HK-2 (cell line): ENCODE data around the gene PRKCB.

Source experiments
- DNase-seq: peaks from one replicate; pipeline ENCODE4 v3.0.0-alpha.2; 2018; ENCODE audit not compliant: unreplicated experiment

The PRKCB gene

DNA sequence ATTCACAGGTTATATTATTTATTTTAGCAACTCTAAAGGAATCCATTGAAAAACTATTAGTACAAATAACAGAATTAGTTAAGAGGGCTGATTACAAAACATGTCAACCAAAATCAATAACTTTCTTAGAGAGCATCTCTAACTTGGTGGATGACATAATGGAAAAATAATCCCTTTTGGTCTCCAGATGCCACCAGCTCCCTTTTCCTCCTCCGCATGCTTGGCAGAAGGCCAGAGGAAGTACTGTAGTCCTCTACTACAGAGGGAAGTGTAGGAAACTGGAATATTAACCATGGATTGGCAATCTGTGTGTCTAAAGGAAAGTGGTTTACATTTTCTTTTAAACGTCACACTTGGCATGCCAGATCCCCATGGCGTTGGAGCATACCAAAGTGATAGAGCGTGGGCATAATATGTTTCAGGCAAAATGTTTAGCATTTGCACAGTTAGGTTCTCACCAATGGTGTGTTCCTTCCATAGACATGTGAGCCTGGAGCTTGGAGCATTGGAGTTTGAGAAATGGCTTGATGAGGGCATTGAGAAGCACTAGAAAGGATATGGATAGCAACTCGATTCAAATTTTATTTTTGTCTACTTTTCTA is 106.3 kb downstream of the PRKCB start:
- DNase-seq = no peak

DNA sequence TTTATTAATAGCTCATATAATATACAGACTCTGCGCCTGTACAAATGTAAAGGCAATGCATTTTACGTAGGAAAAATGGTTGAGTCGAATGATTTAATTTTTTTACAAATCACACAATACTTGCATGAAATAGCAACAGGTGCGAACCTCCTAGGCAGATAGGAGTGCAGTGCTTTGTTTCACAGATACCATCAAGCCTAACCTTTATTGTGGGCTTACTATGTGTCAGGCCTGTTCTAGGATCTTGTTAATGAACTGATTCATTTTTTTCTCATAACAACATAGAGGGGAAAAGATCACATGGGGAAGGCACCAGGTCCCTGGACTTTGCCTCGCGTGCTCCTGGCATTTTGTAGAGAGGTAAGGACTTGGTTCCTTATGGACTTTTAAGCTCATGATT is 107.8 kb downstream of the PRKCB start:
- no peak for DNase-seq

DNA sequence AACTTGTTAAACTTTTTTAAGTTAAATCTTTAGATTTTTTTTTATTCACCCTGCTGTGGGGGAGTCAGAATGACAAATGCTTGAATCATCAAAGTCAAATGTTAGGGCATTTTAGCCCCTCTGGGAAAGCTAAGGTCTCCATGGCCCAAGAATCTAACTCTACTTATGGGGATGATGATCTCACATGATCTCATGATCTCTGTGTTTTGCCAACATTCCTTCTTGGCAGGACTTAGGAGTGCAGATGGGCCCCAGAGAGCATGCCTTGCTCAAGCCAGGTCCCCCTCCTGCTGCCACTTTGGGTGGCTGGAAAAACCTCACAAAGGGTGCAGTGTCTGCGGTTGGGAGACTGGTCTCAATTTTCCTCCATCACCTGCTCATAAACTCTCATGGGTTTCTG is 108.6 kb downstream of the PRKCB start:
- DNase-seq = no peak

- no peak for DNase-seq
Observed at GRCh38 chr16:23945243-23945642, 109.5 kb downstream of the PRKCB start.

DNA sequence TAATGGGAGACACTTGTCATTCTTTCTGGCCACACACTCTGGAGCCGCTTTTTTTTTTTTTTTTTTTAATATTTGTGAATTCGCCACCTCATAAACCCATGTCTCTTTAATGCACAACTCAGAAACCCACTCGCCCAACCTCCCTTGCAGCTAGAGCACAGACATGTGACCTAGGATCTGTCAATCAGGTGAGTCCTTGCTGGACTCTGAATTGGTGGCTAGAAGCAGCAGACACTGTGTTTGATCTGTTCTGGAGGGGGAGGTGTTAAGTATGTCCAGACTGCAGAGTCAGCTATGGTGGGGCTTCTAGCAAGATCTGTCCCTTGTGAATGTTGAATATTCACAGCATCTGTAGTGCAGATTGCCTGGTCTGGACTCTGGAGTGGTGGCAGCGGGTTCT is 112.1 kb downstream of the PRKCB start:
- DNase-seq = no peak

DNA sequence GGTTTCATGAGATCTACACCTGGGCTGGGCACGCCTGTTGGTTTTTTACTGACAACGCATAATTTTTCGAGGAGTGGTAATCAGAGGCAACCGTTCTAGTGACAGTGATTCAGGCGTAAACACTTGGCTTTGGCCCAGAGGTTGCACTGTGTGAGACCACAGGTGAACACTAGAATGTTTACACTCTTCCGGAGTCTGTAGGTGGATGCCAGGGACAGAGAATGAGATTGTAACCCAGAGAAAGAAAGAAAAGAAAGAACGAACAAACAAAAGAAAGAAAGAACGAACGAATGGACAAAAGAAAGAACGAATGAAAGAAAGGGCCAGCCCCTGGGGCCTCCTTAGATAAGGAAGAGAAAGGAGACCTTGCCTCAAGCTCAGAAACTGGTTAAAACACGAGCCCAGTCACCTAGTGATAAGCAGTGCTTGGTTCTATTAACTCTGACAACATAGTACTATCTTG is 113.2 kb downstream of the PRKCB start:
- DNase-seq = no peak

- no peak for DNase-seq
Observed at GRCh38 chr16:23949630-23950290, 114.0 kb downstream of the PRKCB start.

DNA sequence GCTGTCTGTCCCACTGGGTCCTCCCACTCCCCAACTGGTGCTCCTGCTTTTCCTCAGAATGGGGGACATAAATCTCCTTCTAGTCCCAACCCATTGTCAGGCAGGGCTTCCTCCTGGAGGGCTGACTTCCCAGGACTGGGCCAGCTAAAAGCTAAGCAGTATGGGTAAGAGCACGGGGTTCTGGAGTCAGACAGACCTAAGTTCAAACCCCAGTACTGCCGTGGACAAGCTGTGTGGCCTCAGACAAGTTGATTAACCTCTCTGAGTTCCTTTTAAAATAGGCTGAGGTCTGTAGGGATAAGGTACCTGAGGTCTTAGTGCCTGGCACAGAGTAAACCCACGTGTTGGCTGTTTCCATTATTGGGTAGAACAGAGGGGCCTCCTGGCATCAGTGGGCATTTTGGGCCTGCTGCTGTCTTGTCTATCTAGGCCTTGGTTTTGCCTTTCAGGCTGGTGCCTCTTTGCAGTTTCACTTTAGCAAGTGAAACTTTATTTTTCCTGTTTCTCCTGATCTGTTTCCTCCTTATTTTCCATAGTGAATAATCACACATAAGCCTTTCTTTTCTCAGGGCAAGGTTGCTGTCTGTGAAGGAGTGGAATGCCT is 114.6 kb downstream of the PRKCB start:
- DNase-seq = no peak

- DNase-seq = no peak
Observed at GRCh38 chr16:23950898-23951297, 115.1 kb downstream of the PRKCB start.

DNA sequence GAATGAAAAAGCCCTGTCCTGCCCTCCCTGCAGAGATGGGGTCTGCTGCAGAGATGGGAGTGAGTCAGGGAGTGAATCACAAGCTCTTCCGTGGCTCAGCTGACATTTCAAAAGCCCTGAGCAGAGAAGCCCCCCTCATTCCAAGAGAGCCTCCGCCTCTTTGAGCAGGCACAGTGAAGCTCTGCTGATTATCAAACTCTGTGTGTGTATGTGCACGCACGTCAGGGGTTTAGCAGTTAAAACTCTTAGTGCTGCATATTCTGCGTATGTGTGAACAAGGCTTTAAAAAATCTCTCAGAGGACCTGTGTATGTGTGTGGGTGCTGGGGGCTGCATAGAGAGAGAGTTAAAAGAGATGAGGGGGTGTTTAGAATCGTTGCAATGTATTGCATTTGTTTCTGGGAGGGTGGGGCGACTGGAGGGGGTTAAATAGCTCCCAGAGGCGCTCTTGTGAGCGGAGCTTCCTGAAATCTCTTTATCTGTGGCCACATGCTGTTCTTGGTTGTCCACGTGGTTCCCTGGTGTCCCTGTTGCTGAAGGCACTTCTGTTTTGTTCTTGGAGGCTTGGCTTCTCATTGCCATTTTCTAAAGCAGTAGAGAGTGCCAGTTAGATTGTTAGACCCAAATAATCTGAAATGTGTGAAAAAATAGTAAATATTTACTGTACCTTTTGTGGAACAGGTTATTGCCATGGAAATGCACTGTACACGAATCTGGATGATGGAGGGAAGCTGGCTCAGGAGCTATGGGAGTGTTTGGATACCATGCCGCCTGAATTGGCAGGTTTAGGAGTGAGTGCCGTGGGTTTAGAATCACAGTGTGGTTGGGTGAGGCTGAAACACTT is 116.6 kb downstream of the PRKCB start:
- no peak for DNase-seq

GRCh38 chr16:23952971-23953300 is 117.2 kb downstream of the PRKCB start:
- no peak for DNase-seq

- no peak for DNase-seq
Observed at GRCh38 chr16:23953476-23953875, 117.7 kb downstream of the PRKCB start.

DNA sequence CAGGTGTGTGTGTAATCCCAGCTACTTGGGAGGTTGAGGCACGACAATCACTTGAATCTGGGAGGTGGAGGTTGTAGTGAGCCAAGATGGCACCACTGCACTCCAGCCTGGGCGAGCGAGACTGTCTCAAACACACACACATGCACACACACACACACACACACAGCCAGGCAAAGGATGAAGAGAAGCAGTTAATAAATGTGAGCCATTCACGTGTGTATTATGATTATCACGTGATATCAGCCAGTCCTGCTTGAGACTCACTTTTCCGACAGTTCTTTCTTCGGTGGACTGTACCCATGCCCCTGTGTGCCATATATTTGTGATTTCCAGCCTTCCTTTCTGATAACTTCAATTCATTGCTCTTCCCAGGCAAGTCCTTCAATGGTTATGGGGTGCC is 119.3 kb downstream of the PRKCB start:
- DNase-seq = no peak

DNA sequence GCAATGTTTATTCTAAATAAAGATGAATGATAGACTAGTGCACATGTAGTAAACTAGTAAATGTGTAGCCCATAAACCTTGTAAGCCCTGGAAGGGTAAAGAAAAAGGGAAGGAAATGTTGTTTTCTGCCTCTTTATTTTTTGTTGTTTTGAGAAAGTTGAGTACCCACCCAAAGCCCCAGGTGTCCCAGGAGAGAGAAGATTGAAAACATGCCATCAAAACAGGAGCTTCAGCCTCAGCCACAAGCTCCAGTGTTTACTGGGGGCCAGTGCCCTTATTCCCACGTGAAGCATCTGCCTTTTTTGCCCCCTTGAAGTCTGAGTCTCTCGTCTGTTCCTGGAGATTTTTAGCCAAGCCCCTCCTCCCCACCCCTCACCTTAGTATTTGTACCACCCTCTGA is 121.5 kb downstream of the PRKCB start:
- DNase-seq = no peak

DNA sequence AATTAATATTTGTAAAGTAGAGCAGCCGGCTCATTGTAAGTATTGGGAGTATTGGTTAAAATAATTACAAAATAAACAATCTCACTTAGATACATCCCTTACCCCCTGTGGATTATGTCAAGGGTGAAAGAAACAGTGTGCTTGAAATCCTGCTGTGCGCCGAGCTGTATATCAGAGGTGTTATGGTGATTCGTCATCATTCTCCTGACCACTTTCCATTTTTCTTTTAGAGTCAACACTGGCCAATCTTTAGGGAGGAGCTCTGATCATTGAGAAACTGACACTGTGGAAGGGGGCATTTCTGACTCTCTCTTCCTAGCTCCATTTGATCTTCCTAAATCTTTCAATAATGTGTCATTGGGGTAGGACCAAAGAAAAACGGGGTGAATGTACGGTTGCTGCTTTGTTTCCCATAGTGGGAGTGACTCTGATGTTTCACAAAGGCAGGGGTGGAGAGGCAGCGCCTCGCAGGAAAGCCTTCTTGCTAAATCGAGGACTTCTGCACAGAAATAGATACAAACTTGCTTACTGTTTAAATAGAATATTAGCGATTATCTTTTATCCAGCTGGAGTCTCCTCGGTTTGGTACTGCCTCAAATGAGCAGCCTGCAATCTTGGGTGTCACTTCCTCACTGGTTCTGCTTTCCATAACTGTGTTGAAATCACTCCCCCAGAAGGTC is 123.4 kb downstream of the PRKCB start:
- no peak for DNase-seq

- DNase-seq = no peak
Observed at GRCh38 chr16:23959752-23960072, 123.9 kb downstream of the PRKCB start.

- no peak for DNase-seq
Observed at GRCh38 chr16:23960081-23960885, 124.5 kb downstream of the PRKCB start.

GRCh38 chr16:23962001-23962400 is 126.2 kb downstream of the PRKCB start:
- no peak for DNase-seq

DNA sequence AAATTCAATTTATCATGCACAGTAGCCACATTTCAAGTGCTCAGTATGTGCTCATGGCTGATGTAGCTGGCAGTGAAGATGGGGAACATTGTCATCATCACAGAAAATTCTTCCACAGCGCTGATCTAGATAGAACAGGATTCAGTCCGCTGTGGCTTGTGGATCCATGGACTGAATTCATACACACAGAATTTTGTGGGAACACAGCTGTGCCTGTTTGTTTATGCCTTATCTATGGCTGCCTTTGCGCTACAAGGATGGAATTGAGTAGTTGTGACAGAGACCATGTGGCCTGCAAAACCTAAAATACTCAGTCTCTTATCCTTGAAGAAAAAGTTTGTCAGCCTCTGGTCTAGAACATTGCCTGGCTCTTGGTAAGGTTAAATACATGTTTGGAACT is 128.4 kb downstream of the PRKCB start:
- DNase-seq = no peak

DNA sequence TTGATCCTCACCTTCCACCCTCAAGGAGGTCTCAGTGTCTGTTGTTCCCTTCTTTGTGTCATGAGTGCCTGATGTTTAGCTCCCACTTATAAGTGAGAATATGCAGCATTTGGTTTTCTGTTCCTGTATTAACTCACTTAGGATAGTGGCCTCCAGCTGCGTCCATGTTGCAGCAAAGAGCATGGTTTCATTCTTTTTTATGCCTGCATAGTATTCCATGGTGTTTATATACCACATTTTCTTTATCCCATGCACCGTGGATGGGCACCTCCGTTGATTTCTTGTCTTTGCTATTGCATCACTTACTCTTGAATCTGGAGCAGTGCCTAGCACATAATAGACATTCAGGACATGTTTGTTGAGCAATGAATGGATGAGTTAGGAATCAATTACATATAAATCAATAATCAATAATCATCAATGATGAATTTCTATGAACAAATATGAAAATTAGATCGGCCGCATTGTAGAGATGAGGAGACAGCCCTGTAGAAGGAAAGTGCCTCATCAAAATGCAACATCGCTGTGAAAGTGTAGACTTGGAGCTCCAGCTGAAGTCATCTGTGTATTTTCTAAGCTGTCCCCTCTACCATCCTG is 129.5 kb downstream of the PRKCB start:
- no peak for DNase-seq
